Uterus (tissue), 4 donors: ENCODE data around the gene CYB5R3. TPM values are rescaled to one million over a fixed set of nuclear protein-coding genes. Genes with fewer than 3 reads are reported as not detected.

Experiments
- DNase-seq, 2 donors: peaks; one replicate each; pipeline ENCODE4 v3.0.0-alpha.2; 2019 to 2020
- H3K27ac ChIP-seq, 2 donors: fragments of 200-600 bp; sonication (generic); 1 replicate in 1 of 2; 2 replicates in 1 of 2; pipeline ENCODE4 v1.5.1; 2016 to 2018
- H3K27me3 ChIP-seq, 2 donors: fragments of 200-600 bp; sonication (generic); one replicate each; pipeline ENCODE4 v1.5.1; 2018 to 2019; ENCODE audit warnings: control low read depth in 1 of 2
- H3K36me3 ChIP-seq, 2 donors: fragments of 200-600 bp; sonication (generic); one replicate each; pipeline ENCODE4 v1.5.1; 2019; ENCODE audit warnings: control low read depth in 1 of 2
- H3K4me1 ChIP-seq, 2 donors: fragments of 200-600 bp; sonication (generic); one replicate each; pipeline ENCODE4 v1.5.1; 2018 to 2019; ENCODE audit warnings: control low read depth in 1 of 2
- H3K4me3 ChIP-seq, 2 donors: fragments of 200-600 bp; sonication (generic); 1 replicate in 1 of 2; 2 replicates in 1 of 2; pipeline ENCODE4 v1.5.1; 2018 to 2019; ENCODE audit warnings: mild to moderate bottlenecking in 1 of 2
- H3K9me3 ChIP-seq, 2 donors: fragments of 200-600 bp; sonication (generic); one replicate each; pipeline ENCODE4 v1.5.1; 2019; ENCODE audit warnings: control low read depth in 1 of 2
- CTCF ChIP-seq, 4 experiments: fragments of 200-600 bp in 2 of 4; fragments of 450-650 bp in 2 of 4; sonication (generic) in 2 of 4; IDR thresholded peaks; one replicate each; pipeline ENCODE4 v1.5.1; 2016 to 2019; ENCODE audit warnings: antibody characterized with exemption in 4 of 4, mild to moderate bottlenecking in 2 of 4, moderate library complexity in 1 of 4
- POLR2A ChIP-seq, 2 donors: fragments of 450-650 bp; IDR thresholded peaks; one replicate each; pipeline ENCODE4 v1.6.1; 2016; ENCODE audit warnings: antibody characterized with exemption in 2 of 2, mild to moderate bottlenecking in 1 of 2, moderate library complexity in 1 of 2
- intact Hi-C: fragments of 100-400 bp; cut with DNase I; formaldehyde crosslinking; loops from one replicate; pipeline ENCODE4 v1.15.1; 2023; ENCODE audit warnings: low total_unique reads
- total RNA-seq, 4 donors: library from RNA; depleted of rRNA in 3 of 4; stranded (reverse); fragments of >200 nt in 3 of 4; gene quantifications; one replicate each; pipeline versions ENCODE4 v1.1.0 to v1.2.4, GENCODE V29; 2014 to 2023
- donor health status: DM: yes; HTN: yes; CAD: no.

The CYB5R3 gene
- total RNA-seq, 4 donors from 2014 or later, result 34.0 to 225 (median 51.7) TPM

- no peak overlapping the region for H3K4me3 ChIP-seq
- no peak for TF ChIP-seq POLR2A (IDR thresholded peaks at IDR 0.05)
- TF ChIP-seq CTCF (IDR thresholded peaks at IDR 0.05), result no peak
- H3K27me3 ChIP-seq, result no peaks in the 10 kb centered on the region
- no peak overlapping the region for H3K27ac ChIP-seq
- DNase-seq, result no peak
- no peaks in the 10 kb centered on the region for H3K36me3 ChIP-seq
- peaks cover 6 to 17% of the 10 kb centered on the region in 2 donors for H3K4me1 ChIP-seq
- no peaks in the 10 kb centered on the region for H3K9me3 ChIP-seq
- intact Hi-C loops, result no loop called here
Measured at GRCh38 chr22:42693763-42694683, 44.8 kb upstream of the CYB5R3 start.

GRCh38 chr22:42693055-42693762 is 44.0 kb upstream of the CYB5R3 start:
- peaks cover 9 to 10% of the 10 kb centered on the region in 2 donors for H3K4me1 ChIP-seq
- no peaks in the 10 kb centered on the region for H3K9me3 ChIP-seq
- no peaks in the 10 kb centered on the region for H3K27me3 ChIP-seq
- TF ChIP-seq CTCF (IDR thresholded peaks at IDR 0.05) (no peak), POLR2A (IDR thresholded peaks at IDR 0.05) (no peak)
- no peak for DNase-seq
- no peak overlapping the region for H3K4me3 ChIP-seq
- H3K27ac ChIP-seq, result no peak overlapping the region
- no peaks in the 10 kb centered on the region for H3K36me3 ChIP-seq
- intact Hi-C loops, result no loop called here

- H3K4me1 ChIP-seq, result peaks cover 12 to 15% of the 10 kb centered on the region in 2 donors
- no peak overlapping the region for H3K4me3 ChIP-seq
- intact Hi-C loops, result no loop called here
- H3K36me3 ChIP-seq, result no peaks in the 10 kb centered on the region
- DNase-seq, result no peak
- TF ChIP-seq CTCF (IDR thresholded peaks at IDR 0.05) (no peak), POLR2A (IDR thresholded peaks at IDR 0.05) (no peak)
- peak overlapping the region; percentile 51 to 56 for H3K27ac ChIP-seq
- no peaks in the 10 kb centered on the region for H3K27me3 ChIP-seq
- H3K9me3 ChIP-seq, result no peaks in the 10 kb centered on the region
Measured at GRCh38 chr22:42692239-42693054, 43.3 kb upstream of the CYB5R3 start.

- TF ChIP-seq POLR2A (IDR thresholded peaks at IDR 0.05) (no peak), CTCF (IDR thresholded peaks at IDR 0.05) (no peak)
- H3K9me3 ChIP-seq, result no peaks in the 10 kb centered on the region
- DNase-seq, result no peak
- H3K36me3 ChIP-seq, result no peaks in the 10 kb centered on the region
- intact Hi-C loops, result no loop called here
- no peaks in the 10 kb centered on the region for H3K27me3 ChIP-seq
- H3K4me3 ChIP-seq, result no peak overlapping the region
- peaks cover 14 to 16% of the 10 kb centered on the region in 2 donors for H3K4me1 ChIP-seq
- H3K27ac ChIP-seq, result peak overlapping the region; percentile 51 to 56
Measured at GRCh38 chr22:42691440-42691839, 42.2 kb upstream of the CYB5R3 start.
